Esophagus muscularis mucosa (tissue), 3 donors: ENCODE results near the gene TMEM220.

Experiments used
- POLR2A ChIP-seq: fragments of 450-650 bp; IDR thresholded peaks from one replicate; pipeline ENCODE4 v1.6.1; 2017; ENCODE audit warnings: antibody characterized with exemption, moderate library complexity, mild to moderate bottlenecking, low read depth
- POLR2AphosphoS5 ChIP-seq, 2 donors: sonication (generic); formaldehyde crosslinking; IDR thresholded peaks; one replicate each; pipeline ENCODE4 v1.6.1; 2017; ENCODE audit warnings: antibody characterized with exemption in 2 of 2
- TF ChIP-seq, protein P1 (sequence below), 3 experiments: fragments of 200-600 bp in 2 of 3; fragments of 450-650 bp in 1 of 3; sonication (generic) in 2 of 3; IDR thresholded peaks; one replicate each; pipeline ENCODE4 v1.5.1; 2017 to 2019; ENCODE audit warnings: antibody characterized with exemption in 3 of 3, mild to moderate bottlenecking in 2 of 3, moderate library complexity in 1 of 3

DNA sequence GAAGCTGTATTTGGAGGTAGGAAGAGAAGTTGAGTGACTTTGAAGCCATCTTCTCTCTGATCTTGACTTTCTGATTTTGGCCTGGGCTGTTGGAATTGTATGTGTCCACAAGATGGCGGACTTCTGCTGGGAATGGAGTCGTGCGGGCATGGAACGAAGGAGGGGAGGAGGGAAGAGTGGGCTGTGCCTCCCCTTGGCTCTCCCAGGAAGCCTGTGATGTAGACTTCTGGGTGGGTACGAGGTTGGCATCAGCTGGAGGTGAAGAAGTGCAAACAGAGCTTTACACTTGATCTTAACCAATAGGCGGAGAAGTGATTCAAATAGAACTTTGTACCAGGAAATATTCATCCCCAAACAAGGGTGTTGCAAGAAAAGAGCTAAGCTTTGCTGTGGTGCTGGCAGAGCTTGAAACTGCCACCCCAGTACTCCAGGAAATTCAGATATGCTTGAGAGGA is 7.4 kb upstream of the TMEM220 start:
- no peak for TF ChIP-seq POLR2A
- no peak for TF ChIP-seq POLR2AphosphoS5 (IDR thresholded peaks at IDR 0.05)
- TF ChIP-seq, protein P1, sequence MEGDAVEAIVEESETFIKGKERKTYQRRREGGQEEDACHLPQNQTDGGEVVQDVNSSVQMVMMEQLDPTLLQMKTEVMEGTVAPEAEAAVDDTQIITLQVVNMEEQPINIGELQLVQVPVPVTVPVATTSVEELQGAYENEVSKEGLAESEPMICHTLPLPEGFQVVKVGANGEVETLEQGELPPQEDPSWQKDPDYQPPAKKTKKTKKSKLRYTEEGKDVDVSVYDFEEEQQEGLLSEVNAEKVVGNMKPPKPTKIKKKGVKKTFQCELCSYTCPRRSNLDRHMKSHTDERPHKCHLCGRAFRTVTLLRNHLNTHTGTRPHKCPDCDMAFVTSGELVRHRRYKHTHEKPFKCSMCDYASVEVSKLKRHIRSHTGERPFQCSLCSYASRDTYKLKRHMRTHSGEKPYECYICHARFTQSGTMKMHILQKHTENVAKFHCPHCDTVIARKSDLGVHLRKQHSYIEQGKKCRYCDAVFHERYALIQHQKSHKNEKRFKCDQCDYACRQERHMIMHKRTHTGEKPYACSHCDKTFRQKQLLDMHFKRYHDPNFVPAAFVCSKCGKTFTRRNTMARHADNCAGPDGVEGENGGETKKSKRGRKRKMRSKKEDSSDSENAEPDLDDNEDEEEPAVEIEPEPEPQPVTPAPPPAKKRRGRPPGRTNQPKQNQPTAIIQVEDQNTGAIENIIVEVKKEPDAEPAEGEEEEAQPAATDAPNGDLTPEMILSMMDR (IDR thresholded peaks at IDR 0.05) = peak; percentile 73 to 75 (median 74)
